ENCODE data around the gene NUCB1.
"Not testable (repeated sequence)": the region's sequence is repeated elsewhere in the genome, so short reads cannot be mapped to it uniquely, and the experiment has no call there.

The NUCB1 gene

DNA sequence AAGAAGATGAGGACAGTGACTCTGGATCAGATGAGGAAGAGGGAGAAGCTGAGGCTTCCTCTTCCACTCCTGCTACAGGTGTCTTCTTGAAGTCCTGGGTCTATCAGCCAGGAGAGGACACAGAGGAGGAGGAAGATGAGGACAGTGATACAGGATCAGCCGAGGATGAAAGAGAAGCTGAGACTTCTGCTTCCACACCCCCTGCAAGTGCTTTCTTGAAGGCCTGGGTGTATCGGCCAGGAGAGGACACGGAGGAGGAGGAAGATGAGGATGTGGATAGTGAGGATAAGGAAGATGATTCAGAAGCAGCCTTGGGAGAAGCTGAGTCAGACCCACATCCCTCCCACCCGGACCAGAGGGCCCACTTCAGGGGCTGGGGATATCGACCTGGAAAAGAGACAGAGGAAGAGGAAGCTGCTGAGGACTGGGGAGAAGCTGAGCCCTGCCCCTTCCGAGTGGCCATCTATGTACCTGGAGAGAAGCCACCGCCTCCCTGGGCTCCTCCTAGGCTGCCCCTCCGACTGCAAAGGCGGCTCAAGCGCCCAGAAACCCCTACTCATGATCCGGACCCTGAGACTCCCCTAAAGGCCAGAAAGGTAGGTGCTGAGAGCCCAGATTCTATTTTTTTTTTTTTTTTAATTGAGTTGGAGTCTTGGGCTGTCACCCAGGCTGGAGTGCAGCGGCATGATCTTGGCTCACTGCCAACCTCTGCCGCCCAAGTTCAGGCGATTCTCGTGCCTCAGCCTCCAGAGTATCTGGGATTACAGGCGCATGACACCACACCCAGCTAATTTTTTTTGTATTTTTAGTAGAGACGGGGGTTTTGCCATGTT lies 25.6 kb upstream of the NUCB1 start:
- DNase-seq = peak; percentile 12

DNA sequence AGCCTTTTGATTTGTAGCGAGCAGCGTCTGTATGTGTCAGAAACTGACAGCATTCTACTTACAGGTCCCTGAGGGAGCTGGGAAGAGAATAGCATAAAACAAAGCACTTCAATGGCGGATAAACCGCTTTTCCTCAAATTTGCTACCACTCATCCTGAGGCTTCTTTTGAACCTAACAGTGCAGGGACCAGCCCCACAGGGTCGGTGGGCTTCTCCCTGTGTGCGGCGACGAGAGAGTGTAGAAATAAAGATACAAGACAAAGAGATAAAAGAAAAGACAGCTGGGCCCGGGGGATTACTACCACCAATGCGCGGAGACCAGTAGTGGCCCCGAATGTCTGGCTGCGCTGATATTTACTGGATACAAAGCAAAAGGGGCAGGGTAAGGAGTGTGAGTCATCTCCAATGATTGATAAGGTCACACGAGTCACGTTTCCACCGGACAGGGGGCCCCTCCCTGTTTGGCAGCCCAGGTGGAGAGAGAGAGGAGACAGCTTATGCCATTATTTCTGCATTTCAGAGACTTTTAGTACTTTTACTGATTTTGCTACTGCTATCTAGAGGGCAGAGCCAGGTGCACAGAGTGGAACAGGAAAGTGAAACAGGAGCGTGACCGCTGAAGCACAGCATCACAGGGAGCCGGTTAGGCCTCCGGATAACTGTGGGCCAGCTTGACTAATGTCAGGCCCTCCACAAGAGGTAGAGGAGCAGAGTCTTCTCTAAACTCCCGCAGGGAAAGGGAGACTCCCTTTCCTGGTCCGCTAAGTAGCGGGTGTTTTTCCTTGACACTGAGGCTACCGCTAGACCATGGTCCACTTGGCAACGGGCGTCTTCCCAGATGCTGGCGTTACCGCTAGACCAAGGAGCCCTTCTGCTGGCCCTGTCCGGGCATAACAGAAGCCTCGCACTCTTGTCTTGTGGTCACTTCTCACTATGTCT lies 23.8 kb upstream of the NUCB1 start:
- DNase-seq = peak; percentile 59

DNA sequence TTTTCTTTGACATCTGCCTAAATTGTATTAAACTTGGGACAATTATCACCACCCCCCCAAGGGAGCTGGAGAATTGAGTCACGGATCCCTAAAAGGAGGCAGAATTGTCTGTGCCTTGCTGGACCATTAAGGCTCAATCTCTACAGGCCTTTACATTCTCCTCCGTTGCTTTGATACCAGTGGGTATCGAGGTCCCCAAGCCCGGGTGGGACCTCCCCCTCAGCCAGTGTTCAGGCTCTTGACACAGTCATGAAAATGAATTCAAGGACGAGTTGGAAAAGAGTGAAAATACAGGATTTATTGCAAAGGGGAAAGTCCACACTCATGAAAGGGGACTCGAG lies 22.3 kb upstream of the NUCB1 start:
- no peak for DNase-seq

DNA sequence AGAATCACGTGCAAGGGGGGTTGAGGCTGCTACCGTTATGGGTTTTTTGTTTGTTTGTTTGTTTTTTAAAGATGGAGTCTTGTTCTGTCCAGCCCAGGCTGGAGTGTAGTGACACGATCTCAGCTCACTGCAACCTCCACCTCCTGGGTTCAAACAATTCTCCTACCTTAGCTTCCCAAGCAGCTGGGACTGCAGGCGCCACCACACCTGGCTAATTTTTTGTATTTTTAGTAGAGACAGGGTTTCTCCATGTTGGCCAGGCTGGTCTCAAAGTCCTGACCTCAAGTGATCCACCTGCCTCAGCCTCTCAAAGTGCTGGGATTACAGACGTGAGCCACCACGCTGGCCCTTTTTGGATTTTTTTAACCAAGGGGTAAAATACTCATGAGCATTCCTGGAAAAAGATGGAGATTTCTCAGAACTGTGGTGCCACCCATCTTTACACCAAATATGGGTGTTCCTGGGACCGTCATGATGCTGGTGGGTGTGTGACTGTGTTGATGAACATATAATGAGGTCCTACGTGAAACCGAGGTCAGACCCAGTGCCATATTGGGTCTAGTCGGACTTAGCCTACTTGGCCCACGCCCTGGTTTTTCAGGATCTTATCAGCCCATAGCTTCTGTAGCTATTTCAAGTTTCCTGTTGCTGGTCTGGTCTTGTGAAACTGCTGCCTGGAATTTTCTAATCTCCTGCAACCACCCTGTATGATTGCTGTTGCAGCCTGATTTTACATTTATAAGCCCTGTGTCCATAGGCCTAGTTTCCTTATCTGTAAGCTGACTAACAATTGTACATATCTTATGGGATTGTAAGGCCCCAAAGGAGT lies 21.7 kb upstream of the NUCB1 start:
- DNase-seq = no peak

DNA sequence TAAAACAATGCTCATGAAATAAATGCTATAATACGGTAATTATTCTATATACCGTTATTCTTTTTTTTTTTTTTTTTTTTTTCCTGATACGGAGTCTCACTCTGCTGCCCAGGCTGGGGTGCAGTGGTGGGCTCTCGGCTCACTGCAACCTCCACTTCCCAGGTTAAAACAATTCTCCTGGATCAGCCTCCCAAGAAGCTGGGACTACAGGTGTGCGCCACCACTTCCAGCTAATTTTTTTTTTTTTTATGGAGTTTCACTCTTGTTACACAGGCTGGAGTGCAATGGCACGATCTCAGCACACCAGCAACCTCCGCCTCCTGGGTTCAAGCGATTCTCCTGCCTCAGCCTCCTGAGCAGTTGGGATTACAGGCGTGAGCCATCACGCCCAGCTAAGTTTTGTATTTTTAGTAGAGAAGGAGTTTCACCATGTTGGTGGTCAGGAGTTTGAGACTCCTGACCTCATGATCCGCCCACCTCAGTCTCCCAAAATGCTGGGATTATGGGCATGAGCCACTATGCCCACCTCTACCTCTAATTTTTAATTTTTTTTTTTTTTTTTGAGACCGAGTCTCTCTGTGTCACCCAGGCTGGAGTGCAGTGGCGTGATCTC lies 21.0 kb upstream of the NUCB1 start:
- DNase-seq = no peak

DNA sequence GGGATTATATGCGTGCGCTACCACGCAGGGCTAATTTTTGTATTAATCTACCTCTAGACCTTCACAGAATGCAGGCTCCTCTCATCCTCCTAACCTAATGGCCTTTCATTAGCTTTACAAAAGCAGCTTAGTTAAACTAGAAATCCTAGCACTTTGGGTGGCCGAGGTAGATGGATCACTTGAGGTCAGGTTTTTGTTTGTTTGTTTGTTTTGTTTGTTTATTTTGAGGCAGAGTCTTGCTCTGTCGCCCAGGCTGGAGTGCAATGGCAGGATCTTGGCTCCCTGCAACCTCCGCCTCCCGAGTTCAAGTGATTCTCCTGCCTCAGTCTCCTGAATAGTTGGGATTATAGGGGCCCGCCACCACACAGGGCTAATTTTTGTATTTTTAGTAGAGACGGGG lies 20.4 kb upstream of the NUCB1 start:
- DNase-seq = not testable (repeated sequence)

DNA sequence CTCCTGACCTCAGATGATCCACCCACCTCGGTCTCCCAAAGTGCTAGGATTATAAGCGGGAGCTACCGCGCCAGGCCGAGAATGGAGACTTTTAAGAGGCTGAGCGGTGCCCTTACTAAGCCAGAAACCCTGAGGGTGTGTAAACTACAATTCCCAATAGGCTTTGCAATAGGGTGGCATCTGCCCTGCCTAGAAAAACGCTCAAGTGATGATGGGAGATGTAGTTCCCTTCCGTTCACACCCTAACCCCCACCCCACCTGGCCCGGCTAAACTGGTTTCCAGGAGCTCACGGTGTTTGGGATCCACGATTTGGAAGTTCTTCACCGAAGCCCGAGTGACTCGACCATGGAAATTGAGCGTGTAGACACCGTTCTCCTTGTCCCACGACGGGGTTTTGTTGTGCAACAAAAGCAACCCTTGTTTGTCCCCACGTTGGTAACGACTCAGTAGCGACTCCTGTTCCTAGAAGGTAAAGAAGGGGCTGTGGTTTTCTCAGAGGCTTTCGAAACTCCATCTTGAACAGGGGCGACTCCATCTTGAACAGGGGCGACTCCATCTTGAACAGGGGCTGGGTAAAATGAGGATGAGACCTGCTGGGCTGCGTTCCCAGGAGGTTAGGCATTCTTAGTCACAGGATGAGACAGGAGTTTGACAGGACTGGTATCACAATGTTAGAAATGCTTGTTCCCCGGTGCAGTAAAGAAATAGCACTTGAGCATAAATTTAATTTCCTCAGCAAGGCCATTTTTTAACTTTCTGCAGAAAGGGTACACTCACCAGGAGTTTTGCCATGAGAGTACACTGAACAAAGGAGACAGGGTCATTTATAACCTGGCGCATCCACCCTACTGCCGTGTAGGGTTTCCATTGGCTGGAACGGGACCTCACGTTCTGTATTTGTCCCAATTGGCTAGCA lies 18.1 kb upstream of the NUCB1 start:
- DNase-seq = no peak

DNA sequence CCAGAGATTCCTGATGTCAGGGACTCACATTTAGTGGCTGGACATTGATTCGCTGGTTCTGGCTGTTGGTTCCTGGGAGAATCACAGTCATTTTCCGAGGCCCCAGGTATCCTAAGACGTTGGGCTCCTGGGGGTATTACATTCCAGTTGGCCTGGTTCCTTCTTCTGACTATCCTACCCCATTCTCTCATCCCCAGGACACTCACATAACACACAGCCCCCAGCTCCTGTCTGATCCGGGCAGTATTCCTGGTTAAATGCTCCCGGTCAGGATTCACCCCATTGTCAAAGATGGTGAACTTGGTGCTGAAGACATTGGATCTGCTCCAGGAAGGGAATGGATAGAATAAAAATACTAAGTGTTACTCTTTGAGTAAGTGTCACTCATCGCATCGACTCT lies 16.4 kb upstream of the NUCB1 start:
- no peak for DNase-seq

DNA sequence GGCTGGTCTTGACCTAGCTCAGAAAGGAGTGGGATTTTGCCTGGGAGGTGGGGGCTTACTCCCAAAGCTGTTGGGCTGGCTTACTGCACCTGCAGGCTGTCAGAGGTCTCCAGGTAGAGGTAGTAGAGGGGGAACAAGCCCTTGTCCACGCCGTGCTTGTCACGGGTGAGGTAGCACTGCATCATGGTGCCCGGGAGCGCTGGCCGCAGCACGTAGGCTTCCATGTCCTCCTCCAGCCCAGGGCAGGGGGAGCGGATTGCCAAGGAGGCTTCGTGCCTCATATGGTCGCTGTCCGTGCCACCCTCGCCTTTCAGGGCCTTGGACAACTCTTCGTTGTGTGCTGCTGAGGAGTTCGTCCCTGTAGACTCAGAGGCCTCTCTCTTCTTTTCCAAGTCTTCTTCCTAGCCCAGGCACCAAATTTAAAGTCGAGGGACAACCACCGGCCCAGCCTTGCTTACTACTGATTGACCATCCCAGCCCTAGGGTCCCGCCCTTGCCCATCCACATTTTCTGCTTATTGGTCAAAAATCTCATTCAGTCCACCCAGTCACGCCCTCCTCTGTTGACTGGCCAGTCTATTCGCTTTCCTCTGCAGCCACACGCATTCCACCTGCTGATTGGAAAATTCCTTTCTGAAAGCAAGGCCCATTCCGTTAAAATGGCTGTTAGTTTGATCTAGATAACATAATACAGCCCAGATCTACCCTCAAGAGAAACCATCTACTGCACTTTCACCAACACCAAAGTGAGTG lies 12.1 kb upstream of the NUCB1 start:
- DNase-seq = no peak

DNA sequence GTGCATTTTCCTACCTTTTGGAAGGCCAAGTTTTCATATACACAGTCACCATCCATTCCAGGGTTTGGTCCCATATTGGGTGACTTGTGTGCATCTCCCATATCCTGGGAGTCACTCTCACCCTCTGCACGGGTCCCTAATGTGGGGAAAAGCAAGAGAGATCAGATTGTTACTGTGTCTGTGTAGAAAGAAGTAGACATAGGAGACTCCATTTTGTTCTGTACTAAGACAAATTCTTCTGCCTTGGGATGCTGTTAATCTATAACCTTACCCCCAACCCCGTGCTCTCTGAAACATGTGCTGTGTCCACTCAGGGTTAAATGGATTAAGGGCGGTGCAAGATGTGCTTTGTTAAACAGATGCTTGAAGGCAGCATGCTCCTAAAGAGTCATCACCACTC lies 10.6 kb upstream of the NUCB1 start:
- not testable (repeated sequence) for DNase-seq

DNA sequence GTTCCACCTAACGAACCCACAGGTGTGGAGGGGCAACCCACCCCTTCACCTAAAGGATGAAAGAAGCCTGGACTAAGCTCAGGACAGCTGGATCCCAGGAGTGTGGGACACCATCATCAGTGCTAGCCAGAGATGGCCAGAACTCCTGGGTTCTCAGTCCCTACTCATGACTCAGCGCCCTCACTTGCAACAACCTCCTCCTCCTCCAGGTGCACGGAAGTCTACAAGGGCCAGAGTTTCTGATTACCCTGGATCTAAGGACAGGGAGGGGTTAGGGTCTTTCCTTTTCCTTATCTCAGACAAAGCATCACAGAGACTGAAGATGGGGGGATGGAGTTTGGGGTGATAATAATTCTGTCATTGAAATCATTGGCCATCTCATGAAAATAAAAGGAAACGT lies 9.6 kb upstream of the NUCB1 start:
- DNase-seq = no peak

DNA sequence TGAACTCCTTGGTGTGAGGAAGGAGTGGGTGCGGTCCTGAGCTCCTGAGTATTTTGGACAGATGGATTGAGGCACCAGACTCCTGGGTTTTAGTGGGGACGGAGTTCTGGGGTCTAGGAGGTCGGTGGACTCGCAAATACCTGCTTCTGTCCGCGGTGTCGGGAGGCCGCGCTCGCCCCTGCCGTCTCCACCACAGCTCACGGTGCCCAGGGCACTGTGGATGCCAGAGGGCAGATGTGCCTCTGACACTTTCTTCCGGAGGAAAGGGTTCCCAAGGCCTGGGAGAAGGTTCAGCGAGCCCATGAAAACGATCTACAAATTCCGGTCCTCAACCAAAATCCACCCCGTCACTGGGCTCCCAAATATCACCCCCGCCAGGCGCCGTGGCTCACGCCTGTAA lies 4.9 kb upstream of the NUCB1 start:
- no peak for DNase-seq

DNA sequence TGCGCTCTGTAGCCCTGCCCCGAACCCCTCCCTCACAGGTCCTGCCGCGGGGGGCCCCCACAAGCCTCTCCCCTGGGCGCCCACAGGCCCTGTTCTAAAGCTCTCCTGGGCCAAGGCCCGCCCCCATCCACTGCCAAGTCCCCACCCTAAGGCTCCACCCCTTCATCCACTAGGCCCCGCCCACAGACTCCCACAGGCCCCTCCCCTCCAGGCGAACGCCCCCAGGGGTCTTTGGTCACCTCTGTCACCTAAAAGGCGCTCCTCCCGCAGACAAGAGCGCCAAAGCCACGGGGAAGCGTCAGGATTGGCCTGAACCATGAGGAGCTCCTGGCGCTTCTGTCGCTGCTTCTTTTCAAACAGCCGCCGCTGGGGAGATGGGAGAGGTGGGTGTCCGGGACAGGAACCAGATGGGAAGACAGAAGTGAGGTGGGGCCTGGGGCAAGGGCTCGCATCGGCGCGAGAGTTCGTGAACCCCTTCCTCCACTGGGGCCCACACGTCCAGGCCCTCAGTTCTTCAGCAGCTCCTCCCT lies 3.9 kb upstream of the NUCB1 start:
- DNase-seq = peak; percentile 54

DNA sequence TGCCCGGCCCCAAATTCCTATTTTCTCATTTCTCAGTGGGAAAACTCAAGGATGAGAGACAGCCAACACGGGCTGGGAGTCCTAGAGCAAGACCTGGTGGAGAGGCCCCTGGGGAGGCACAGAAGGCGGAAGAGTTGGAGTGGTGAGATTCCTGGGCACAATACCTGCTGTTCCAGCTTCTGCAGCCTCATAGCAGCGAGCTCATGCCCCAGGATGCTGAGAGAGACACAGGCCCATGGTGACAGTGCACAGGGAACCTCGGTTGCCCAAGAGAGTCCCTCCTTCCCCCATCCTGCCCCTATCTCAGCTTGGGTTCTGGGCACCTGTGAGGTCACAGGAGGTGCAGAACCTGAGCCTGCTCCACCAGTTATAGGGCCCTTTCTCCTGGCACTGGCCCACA lies 2.9 kb upstream of the NUCB1 start:
- DNase-seq = no peak

DNA sequence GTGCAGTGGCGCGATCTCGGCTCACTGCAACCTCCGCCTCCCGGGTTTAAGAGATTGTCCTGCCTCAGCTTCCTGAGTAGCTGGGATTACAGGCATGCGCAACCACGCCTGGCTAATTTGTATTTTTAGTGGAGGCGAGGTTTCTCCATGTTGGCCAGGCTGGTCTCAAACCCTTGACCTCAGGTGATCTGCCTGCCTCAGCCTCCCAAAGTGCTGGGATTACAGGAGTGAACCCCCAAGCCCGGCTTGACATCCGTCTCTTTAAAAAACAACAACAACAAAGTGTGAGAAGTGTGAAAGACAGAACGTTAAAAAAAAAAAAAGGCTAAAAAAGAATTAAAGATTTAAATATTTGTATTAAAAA lies 744 bp upstream of the NUCB1 start:
- DNase-seq = not testable (repeated sequence)

DNA sequence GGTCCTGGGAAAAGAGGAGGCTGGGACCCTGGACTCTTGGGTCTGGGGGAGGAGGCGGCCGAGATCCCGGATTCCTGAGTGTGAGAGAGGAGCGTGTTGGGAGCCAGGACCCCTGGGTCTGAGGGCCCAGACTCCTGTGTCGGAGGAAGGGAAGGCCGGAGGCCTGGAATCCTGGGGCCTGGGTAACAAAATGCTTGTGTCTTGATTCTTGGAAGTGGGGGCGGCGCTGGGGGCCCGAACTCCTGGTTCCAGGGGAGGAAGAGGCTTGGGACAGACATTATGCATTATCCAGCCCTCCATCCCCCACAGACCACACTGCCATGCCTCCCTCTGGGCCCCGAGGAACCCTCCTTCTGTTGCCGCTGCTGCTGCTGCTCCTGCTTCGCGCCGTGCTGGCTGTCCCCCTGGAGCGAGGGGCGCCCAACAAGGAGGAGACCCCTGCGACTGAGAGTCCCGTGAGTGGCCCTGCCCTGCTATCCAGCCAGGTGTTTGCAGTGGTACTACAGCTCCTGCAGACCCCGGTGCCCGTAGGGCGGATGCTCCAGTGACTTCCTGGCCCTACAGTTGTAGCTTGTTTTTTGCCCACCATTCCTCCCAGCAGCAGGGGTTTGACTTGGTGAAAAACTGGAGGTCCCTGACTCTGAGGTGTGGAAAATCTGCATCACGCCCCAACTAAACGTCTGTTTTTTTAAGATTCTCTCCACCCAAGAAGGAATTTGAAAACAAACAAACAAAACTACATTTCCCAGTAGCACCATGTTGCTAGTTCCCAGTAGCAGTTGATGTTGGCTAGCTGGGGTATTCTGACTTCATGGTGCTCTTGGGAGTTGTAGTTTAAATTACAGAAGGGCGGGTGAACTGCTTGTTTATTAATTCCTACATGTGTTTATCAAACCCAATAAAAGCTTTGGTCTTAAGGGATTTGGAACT lies 630 bp downstream of the NUCB1 start:
- no peak for DNase-seq

DNA sequence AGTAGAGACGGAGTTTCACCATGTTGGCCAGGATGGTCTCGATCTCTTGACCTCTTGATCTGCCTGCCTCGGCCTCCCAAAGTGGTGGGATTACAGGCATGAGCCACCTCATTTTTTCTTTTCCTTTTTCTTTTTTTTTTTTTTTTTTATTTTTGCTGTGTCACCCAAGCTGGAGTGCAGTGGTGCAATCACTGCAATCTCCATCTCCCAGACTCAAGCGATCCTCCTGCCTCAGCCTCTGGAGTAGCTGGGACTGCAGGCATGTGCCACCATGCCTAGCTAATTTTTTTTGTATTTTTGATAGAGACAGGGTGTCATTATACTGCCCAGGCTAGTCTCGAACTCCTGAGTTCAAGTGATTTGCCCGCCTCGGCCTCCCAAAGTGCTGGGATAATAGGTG lies 2.2 kb downstream of the NUCB1 start:
- not testable (repeated sequence) for DNase-seq

DNA sequence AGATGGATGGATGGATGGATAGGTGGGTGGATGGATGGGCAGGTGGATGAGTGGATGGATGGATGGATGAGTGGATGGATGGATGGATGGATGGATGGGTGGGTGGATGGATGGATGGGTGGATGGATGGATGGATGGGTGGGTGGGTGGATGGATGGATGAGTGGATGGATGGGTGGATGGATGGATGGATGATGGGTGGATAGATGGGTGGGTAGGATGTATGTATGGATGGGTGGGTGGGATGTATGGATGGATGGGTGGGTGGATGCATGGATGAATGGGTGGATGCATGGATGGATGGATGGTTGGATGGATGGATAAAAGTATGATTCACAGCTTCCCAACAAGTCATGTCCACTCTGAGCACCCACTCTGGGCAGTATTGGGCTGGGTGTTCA lies 3.7 kb downstream of the NUCB1 start:
- not testable (repeated sequence) for DNase-seq

DNA sequence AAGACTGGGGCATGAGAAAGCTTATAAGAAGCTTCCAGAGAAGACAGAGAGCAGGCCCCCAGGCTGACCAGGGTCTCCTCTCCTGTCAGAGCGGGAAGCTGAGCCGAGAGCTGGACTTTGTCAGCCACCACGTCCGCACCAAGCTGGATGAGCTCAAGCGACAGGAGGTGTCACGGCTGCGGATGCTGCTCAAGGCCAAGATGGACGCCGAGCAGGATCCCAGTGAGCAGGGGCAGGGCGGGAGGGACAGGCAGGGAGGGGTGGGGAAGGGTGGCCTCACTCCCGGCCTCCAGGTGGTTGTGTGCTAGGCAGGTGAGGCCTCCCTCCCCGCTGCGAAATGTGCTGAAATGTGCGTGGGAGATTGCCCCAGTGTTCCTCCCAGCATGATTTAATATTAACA lies 5.6 kb downstream of the NUCB1 start:
- no peak for DNase-seq

DNA sequence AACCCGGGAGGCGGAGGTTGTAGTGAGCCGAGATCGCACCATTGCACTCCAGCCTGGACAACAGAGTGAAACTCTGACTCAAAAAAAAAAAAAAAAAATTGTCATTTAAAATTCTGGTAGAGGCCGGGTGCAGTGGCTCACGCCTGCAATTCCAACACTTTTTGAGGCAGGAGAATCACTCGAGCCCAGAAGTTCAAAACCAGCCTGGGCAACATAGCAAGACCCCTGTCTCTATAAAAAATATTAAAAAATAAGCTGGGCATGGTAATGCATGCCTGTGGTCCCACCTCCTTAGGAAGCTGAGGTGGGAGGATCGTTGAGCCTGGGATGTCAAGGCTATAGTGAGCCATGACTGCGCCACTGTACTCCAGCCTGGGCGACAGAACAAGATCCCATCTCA lies 6.2 kb downstream of the NUCB1 start:
- no peak for DNase-seq
